Osteocyte (in vitro differentiated cells): ENCODE measurements around the gene ZFP36L2. TPM values are rescaled to one million over a fixed set of nuclear protein-coding genes. Genes with fewer than 3 reads are reported as not detected.
A peak's percentile ranks its signal among the peaks of the same experiment; 100 is the strongest.

Experiments
- DNase-seq: peaks from one replicate; pipeline ENCODE4 v3.0.0; 2021; ENCODE audit warnings: mixed read lengths; ENCODE audit not compliant: unreplicated experiment; ENCODE audit errors: extremely low spot score
- H3K27ac Mint-ChIP-seq: one replicate; pipeline ENCODE4 v1.8.0; 2021; ENCODE audit warnings: mild to moderate bottlenecking, mixed read lengths; ENCODE audit not compliant: unreplicated experiment
- H3K27me3 Mint-ChIP-seq: one replicate; pipeline ENCODE4 v1.8.0; 2021; ENCODE audit warnings: mixed read lengths; ENCODE audit not compliant: unreplicated experiment
- H3K36me3 Mint-ChIP-seq: one replicate; pipeline ENCODE4 v1.8.0; 2021; ENCODE audit warnings: mixed read lengths; ENCODE audit not compliant: unreplicated experiment
- H3K4me1 Mint-ChIP-seq: one replicate; pipeline ENCODE4 v1.8.0; 2021; ENCODE audit warnings: mixed read lengths; ENCODE audit not compliant: unreplicated experiment
- H3K4me3 Mint-ChIP-seq: one replicate; pipeline ENCODE4 v1.8.0; 2021; ENCODE audit warnings: mild to moderate bottlenecking, moderate library complexity, mixed read lengths; ENCODE audit not compliant: unreplicated experiment
- H3K9me3 Mint-ChIP-seq: one replicate; pipeline ENCODE4 v1.8.0; 2021; ENCODE audit warnings: mixed read lengths; ENCODE audit not compliant: unreplicated experiment
- total RNA-seq: library from RNA; stranded (reverse); gene quantifications from 2 replicates; pipeline ENCODE4 v1.2.1, GENCODE V29; 2021
- TF ChIP-seq, protein P1 (sequence below): fragments of 200-600 bp; sonication (generic); IDR thresholded peaks from 2 replicates; pipeline ENCODE4 v1.5.0; 2021; ENCODE audit warnings: antibody characterized with exemption, mild to moderate bottlenecking, moderate library complexity

ZFP36L2 gene
- total RNA-seq, 1 donor from 2014 or later: 88.0 TPM

DNA sequence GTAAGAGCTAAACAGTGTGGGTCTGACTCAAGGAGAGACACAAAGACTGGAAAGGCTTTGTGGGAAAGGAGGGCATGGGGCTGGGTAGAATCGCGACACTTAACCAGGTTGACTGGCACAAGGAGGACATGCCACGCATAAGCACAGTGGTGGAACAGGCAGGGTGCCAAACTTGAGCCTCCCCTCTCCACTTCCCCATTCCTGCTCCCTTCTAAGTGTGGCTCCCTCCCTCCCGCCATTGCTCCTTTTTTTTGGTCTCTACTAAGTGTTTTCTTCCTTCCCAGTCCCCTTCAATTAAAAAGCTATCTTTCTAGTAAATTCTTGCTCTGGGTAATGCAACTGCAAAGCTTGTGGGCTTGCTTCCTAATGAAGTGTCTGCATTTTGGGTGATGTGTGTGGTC, 40.3 kb upstream of the ZFP36L2 start:
- H3K36me3 Mint-ChIP-seq: peaks cover 3% of the 10 kb centered on the region
- H3K9me3 Mint-ChIP-seq: no peaks in the 10 kb centered on the region
- H3K4me3 Mint-ChIP-seq: no peak overlapping the region
- TF ChIP-seq, protein P1, sequence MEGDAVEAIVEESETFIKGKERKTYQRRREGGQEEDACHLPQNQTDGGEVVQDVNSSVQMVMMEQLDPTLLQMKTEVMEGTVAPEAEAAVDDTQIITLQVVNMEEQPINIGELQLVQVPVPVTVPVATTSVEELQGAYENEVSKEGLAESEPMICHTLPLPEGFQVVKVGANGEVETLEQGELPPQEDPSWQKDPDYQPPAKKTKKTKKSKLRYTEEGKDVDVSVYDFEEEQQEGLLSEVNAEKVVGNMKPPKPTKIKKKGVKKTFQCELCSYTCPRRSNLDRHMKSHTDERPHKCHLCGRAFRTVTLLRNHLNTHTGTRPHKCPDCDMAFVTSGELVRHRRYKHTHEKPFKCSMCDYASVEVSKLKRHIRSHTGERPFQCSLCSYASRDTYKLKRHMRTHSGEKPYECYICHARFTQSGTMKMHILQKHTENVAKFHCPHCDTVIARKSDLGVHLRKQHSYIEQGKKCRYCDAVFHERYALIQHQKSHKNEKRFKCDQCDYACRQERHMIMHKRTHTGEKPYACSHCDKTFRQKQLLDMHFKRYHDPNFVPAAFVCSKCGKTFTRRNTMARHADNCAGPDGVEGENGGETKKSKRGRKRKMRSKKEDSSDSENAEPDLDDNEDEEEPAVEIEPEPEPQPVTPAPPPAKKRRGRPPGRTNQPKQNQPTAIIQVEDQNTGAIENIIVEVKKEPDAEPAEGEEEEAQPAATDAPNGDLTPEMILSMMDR: no peak
- H3K27me3 Mint-ChIP-seq: no peaks in the 10 kb centered on the region
- H3K27ac Mint-ChIP-seq: no peak overlapping the region
- no peak for DNase-seq
- H3K4me1 Mint-ChIP-seq: peaks cover 70% of the 10 kb centered on the region

GRCh38 chr2:43265421-43265820, 39.0 kb upstream of the ZFP36L2 start:
- Mint-ChIP-seq H3K36me3 (peaks cover 3% of the 10 kb centered on the region), H3K27ac (peak overlapping the region; percentile 77), H3K27me3 (no peaks in the 10 kb centered on the region), H3K4me3 (no peak overlapping the region), H3K9me3 (no peaks in the 10 kb centered on the region), H3K4me1 (peaks cover 71% of the 10 kb centered on the region)
- no peak for DNase-seq
- TF ChIP-seq, protein P1: no peak

- H3K4me1 Mint-ChIP-seq: peaks cover 67% of the 10 kb centered on the region
- H3K27ac Mint-ChIP-seq: peak overlapping the region; percentile 77
- no peaks in the 10 kb centered on the region for H3K27me3 Mint-ChIP-seq
- H3K4me3 Mint-ChIP-seq: no peak overlapping the region
- H3K9me3 Mint-ChIP-seq: no peaks in the 10 kb centered on the region
- TF ChIP-seq, protein P1: no peak
- DNase-seq: no peak
- peaks cover 3% of the 10 kb centered on the region for H3K36me3 Mint-ChIP-seq
Observed at GRCh38 chr2:43265001-43265400, 38.6 kb upstream of the ZFP36L2 start.

- peaks cover 46% of the 10 kb centered on the region for H3K4me1 Mint-ChIP-seq
- DNase-seq: no peak
- H3K9me3 Mint-ChIP-seq: no peaks in the 10 kb centered on the region
- peaks cover 3% of the 10 kb centered on the region for H3K36me3 Mint-ChIP-seq
- H3K27ac Mint-ChIP-seq: no peak overlapping the region
- no peak overlapping the region for H3K4me3 Mint-ChIP-seq
- TF ChIP-seq, protein P1: no peak
- no peaks in the 10 kb centered on the region for H3K27me3 Mint-ChIP-seq
Observed at GRCh38 chr2:43262951-43263350, 36.5 kb upstream of the ZFP36L2 start.

GRCh38 chr2:43262239-43262638, 35.8 kb upstream of the ZFP36L2 start:
- H3K27me3 Mint-ChIP-seq: no peaks in the 10 kb centered on the region
- TF ChIP-seq, protein P1: no peak
- H3K36me3 Mint-ChIP-seq: peaks cover 7% of the 10 kb centered on the region
- H3K27ac Mint-ChIP-seq: no peak overlapping the region
- H3K9me3 Mint-ChIP-seq: no peaks in the 10 kb centered on the region
- H3K4me1 Mint-ChIP-seq: peaks cover 41% of the 10 kb centered on the region
- H3K4me3 Mint-ChIP-seq: no peak overlapping the region
- no peak for DNase-seq
